Skeletal muscle tissue (tissue), 4 donors: Measurements from ENCODE around the gene PAK6. TPM values are rescaled to one million over a fixed set of nuclear protein-coding genes. Genes with fewer than 3 reads are reported as not detected.

Experiments used
- H3K27ac ChIP-seq: one replicate; pipeline ENCODE4 v1.7.0; 2013; ENCODE audit warnings: mild to moderate bottlenecking, low read depth, low read length, inconsistent platforms
- H3K27me3 ChIP-seq, 3 donors: one replicate each; pipeline ENCODE4 v1.7.0; 2013; ENCODE audit warnings: low read length in 3 of 3; ENCODE audit not compliant: control insufficient read depth in 3 of 3, insufficient read depth in 3 of 3
- H3K36me3 ChIP-seq, 3 donors: one replicate each; pipeline ENCODE4 v1.7.0; 2013; ENCODE audit warnings: low read length in 3 of 3; ENCODE audit not compliant: control insufficient read depth in 3 of 3, insufficient read depth in 3 of 3
- H3K4me1 ChIP-seq, 3 donors: one replicate each; pipeline ENCODE4 v1.7.0; 2013; ENCODE audit warnings: low read length in 3 of 3, mild to moderate bottlenecking in 3 of 3; ENCODE audit not compliant: control insufficient read depth in 3 of 3, insufficient read depth in 3 of 3
- H3K4me3 ChIP-seq, 3 donors: one replicate each; pipeline ENCODE4 v1.7.0; 2013; ENCODE audit warnings: low read length in 3 of 3
- H3K9ac ChIP-seq, 3 donors: one replicate each; pipeline ENCODE4 v1.7.0; 2013; ENCODE audit warnings: low read length in 3 of 3, mild to moderate bottlenecking in 3 of 3, moderate library complexity in 2 of 3, low read depth in 1 of 3
- H3K9me3 ChIP-seq, 3 donors: one replicate each; pipeline ENCODE4 v1.7.0; 2013; ENCODE audit warnings: low read length in 3 of 3; ENCODE audit not compliant: control insufficient read depth in 3 of 3
- total RNA-seq: library from RNA; depleted of rRNA; stranded (reverse); fragments of >200 nt; gene quantifications from one replicate; pipeline ENCODE4 v1.2.3, GENCODE V29; 2014
- donor health status: Osteomylitis.

The PAK6 gene
- total RNA-seq, 1 donor from 2014 or later: 1.0 TPM

DNA sequence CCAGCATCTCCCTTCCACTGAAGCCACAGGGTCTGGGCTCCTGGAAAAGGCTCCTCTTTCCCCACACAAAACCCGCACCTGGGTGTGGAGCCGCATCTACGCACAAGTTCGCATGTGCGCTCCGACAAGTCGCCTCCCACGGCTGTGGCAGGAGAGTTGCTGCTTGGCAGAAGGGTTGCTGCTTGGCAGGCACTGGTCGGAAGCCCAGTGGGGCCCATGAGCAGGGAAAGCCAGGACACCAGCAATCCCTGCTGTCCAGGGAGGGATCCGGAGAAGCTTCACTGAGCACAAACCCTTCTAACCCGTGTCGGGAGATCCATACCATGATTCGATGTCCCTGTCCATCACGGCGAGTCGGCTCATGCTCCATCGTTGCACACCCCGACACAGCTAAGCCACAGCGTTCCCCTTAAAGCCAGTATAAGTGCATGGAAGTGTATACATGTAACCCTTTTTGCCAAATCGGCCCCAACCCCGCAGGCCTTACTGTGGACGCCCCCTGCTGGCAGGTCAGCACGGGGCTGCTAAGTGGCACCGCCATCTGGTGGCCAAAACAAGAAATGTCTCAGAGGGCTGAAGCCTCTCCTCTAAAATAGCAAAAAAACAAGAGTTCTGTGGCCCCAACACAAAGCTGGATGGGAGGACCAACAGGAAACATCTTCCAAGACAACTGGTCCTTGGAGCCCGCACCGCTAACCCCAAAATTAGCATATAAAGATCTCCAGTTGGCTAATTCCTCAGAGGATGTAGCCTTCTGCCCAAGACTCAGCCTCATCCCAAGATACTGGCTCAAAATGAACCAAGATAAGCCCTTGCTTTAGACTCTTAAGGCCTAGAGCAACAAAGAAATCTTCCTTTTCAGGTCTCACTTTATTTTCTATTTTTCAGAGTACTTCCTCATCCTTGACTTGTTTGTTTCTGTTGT is 35.7 kb downstream of the PAK6 start:
- no peak overlapping the region for H3K9ac ChIP-seq
- no peaks in the 10 kb centered on the region for H3K9me3 ChIP-seq
- no peak overlapping the region for H3K27ac ChIP-seq
- no peak overlapping the region for H3K4me3 ChIP-seq
- peaks cover 0 to 8% (median 2%) of the 10 kb centered on the region in 3 donors for H3K4me1 ChIP-seq
- no peaks in the 10 kb centered on the region for H3K36me3 ChIP-seq
- H3K27me3 ChIP-seq: peaks cover 20 to 23% (median 21%) of the 10 kb centered on the region in 3 donors

DNA sequence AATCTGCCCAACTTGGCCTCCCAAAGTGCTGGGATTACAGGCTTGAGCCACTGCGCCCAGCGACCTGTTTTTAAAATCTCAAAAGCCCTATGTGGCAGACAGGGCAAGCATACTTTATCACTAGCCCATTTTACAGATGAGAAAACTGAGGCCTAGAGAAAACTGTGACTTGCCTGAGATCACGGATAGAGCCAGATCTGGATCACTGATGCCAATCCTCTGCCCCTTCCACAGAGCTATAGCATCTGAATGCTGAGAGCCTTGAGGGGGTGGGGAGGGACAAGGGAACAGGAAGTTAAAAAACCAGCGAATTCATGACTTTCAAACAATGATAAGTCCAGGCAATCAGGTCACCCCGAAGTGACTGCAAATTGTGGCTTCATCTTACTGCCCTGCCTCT is 36.7 kb downstream of the PAK6 start:
- peaks cover 28 to 33% (median 29%) of the 10 kb centered on the region in 3 donors for H3K27me3 ChIP-seq
- no peak overlapping the region for H3K4me3 ChIP-seq
- no peak overlapping the region for H3K27ac ChIP-seq
- no peaks in the 10 kb centered on the region for H3K36me3 ChIP-seq
- no peaks in the 10 kb centered on the region for H3K9me3 ChIP-seq
- H3K9ac ChIP-seq: no peak overlapping the region
- H3K4me1 ChIP-seq: peaks cover 0 to 8% (median 3%) of the 10 kb centered on the region in 3 donors

DNA sequence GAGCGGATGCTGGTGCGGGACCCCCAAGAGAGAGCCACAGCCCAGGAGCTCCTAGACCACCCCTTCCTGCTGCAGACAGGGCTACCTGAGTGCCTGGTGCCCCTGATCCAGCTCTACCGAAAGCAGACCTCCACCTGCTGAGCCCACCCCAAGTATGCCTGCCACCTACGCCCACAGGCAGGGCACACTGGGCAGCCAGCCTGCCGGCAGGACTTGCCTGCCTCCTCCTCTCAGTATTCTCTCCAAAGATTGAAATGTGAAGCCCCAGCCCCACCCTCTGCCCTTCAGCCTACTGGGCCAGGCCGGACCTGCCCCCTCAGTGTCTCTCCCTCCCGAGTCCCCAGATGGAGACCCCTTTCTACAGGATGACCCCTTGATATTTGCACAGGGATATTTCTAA is 37.1 kb downstream of the PAK6 start:
- Histone ChIP-seq H3K27ac (no peak overlapping the region), H3K4me1 (peaks cover 0 to 8% (median 3%) of the 10 kb centered on the region in 3 donors), H3K4me3 (no peak overlapping the region), H3K9ac (no peak overlapping the region), H3K36me3 (no peaks in the 10 kb centered on the region), H3K27me3 (peaks cover 32 to 37% (median 33%) of the 10 kb centered on the region in 3 donors), H3K9me3 (no peaks in the 10 kb centered on the region)

DNA sequence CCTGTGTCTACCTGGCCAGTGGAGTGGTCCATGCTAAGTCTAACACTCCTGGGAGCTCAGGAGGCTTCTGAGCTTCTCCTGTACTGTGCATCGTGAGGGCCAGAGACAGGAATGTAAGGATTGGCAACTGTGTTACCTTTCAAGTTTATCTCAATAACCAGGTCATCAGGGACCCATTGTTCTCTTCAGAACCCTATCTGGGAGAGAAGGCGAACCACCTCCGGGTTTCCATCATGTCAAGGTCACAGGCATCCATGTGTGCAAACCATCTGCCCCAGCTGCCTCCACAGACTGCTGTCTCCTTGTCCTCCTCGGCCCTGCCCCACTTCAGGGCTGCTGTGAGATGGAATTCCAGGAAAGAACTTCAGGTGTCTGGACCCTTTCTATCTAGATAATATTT is 38.1 kb downstream of the PAK6 start:
- no peaks in the 10 kb centered on the region for H3K36me3 ChIP-seq

DNA sequence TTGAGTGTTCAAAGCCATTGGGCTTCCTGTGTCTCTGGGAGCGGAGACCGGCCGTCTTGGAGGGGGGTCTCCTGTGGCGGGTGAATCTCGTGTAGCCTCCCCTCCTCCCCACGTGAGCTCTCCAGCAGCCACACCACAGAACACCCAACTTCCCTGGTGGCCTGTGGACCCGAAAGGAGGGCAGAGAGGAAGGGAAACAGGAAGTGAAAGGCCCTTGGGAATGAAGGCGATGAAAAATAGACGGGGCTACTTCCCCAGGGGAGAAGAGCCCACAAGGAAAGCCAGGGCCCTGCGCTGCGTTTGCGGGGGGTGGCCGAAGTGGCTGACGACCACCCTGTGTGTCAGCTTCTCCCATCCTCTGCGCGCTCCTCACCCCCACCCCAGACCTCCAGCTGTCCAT is 38.6 kb downstream of the PAK6 start:
- peaks cover 45 to 52% (median 46%) of the 10 kb centered on the region in 3 donors for H3K27me3 ChIP-seq
- H3K4me3 ChIP-seq: no peak overlapping the region
- no peaks in the 10 kb centered on the region for H3K9me3 ChIP-seq
- H3K4me1 ChIP-seq: peaks cover 4 to 17% (median 10%) of the 10 kb centered on the region in 3 donors
- no peak overlapping the region for H3K9ac ChIP-seq
- no peak overlapping the region for H3K27ac ChIP-seq
- no peaks in the 10 kb centered on the region for H3K36me3 ChIP-seq

More for the DNA sequence above, 38.1 kb downstream of the PAK6 start:
- no peak overlapping the region for H3K9ac ChIP-seq
- H3K27ac ChIP-seq: no peak overlapping the region
- H3K4me1 ChIP-seq: peaks cover 0 to 12% (median 5%) of the 10 kb centered on the region in 3 donors
- no peaks in the 10 kb centered on the region for H3K9me3 ChIP-seq
- H3K4me3 ChIP-seq: no peak overlapping the region
- peaks cover 40 to 47% (median 41%) of the 10 kb centered on the region in 3 donors for H3K27me3 ChIP-seq

DNA sequence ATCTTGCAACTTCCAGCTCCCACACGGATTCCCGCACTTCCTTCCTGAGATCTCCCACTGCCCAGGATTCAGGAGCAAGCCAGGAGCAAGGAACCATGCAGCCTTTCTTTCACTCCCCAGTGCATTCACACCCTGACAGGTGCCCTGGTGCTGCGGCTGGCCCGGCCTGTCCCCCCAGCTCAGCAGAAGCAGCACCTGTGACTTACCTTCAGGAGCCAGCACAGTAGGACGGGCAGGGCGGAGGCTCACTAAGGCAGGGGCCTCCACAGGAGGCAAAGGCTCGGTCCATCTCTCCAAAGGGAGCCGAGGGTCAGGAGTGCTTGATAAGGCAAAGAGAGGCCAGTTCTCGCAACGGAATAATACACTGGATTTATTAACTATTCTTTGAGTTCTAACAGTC is 39.2 kb downstream of the PAK6 start:
- peaks cover 4 to 23% (median 15%) of the 10 kb centered on the region in 3 donors for H3K4me1 ChIP-seq
- H3K36me3 ChIP-seq: no peaks in the 10 kb centered on the region
- H3K9ac ChIP-seq: no peak overlapping the region
- no peak overlapping the region for H3K27ac ChIP-seq
- no peaks in the 10 kb centered on the region for H3K9me3 ChIP-seq
- H3K27me3 ChIP-seq: peaks cover 51 to 54% (median 52%) of the 10 kb centered on the region in 3 donors
- no peak overlapping the region for H3K4me3 ChIP-seq

DNA sequence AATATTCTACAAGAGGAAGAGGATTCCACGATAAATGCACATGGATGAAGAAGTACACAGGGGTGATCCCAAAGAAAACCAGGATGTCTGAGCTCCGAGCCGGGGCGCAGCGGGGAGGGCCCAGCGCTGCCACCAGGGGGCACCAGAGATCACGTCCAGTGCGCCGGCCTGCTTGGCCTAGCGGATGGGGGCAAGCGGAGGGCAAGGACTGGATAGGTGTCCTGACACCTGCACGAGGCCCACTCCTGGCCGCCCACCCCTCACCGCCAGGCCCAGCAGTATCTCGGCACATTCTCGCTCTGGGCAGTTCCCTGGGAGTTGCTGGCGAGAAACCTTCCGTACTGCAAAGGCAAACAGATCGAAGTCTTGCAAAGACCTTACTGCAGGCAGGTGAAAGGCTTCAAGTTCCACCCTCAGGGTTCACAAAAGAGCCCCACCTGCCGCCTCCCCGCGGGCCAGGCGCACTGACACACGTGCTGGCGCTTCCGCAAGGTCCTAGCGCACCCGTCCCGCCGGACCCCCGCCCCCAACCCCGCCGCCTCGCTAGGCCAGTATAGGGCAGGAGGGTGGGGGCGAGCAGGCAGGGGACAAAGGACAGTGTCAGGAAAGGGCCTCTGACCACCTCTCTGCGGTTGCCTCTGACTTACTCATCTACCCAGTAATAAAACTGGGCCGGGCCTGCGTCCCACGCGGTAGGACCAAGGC is 40.7 kb downstream of the PAK6 start:
- Histone ChIP-seq H3K36me3 (no peaks in the 10 kb centered on the region), H3K27me3 (peaks cover 61 to 64% (median 62%) of the 10 kb centered on the region in 3 donors), H3K4me1 (peaks cover 4 to 24% (median 16%) of the 10 kb centered on the region in 3 donors), H3K9ac (no peak overlapping the region), H3K27ac (no peak overlapping the region), H3K9me3 (no peaks in the 10 kb centered on the region), H3K4me3 (no peak overlapping the region)

DNA sequence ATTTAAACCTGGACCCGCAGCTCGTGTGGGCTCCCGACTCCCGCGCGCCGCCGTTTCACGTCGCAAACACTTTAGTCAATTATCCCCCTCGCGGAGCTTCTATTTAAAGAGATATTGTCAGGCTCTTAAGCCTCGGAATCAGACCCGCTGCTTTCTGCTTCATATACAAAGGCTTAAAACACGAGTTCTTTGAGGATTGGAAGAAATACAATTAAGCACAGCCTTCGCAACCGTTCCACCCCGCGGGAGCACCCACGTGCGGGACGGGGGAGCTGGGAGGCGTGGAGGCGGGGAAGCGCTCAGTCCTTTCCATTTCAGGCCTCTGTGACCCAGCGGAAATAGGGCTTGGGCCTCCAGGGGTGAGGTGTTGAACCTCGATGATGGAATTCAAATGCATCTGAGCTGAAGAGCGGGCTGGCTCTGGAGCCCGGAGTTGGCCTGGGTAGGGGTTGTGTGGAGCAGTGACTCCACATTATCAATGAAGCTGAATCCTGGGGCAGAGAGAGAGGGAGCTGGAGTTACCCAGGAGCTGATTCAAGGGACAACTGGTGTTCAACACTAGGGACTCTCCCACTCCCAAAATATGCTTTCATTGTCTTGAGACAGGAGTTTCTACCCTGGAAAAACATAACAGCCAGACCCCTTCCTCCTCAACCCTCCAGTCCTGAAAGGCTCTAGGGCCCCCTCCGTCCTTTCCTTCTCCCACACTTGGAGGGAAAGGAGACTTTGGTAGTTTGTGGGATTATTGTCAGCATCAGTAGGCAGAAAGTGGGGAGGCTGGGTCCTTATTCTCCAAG is 41.6 kb downstream of the PAK6 start:
- H3K27me3 ChIP-seq: peaks cover 61 to 68% (median 62%) of the 10 kb centered on the region in 3 donors
- H3K27ac ChIP-seq: no peak overlapping the region
- H3K4me3 ChIP-seq: no peak overlapping the region
- H3K9ac ChIP-seq: no peak overlapping the region
- no peaks in the 10 kb centered on the region for H3K9me3 ChIP-seq
- no peaks in the 10 kb centered on the region for H3K36me3 ChIP-seq
- H3K4me1 ChIP-seq: peaks cover 4 to 24% (median 16%) of the 10 kb centered on the region in 3 donors

DNA sequence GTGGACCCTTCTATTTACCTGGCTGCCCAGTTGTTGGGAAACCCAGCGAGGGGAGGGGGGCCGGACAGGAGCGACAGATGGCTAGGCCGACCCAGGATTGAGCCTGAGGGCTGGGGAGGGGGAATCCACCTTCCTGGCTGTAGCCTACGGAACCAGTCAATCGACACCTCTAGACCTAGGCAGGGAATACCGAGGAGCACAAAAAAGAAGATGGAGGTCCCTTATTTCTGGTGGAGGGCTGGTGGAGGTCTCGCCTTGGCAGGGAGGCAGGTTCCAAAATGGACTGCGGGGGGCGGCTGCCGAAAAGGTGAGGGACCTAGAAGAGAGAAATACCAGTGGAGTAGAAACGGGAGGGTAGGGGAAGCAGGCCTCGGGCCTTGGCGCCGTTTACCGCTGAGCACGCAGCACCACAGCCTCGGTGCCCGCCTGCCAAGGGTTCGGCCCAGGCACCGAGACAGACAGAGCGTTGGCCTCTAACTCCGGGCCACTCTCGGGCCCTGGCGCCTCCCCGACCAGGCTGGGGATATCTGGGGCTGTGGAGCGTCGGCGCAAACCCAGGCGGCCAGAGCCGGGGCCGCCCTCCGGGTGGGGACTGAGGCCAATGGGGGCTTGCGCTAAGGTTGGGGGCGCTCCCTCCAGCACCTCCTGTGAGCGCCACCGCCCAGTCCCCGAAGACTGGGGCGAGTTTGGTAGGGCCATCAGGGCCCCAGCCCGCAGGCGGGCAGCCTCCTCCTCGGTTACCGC is 42.4 kb downstream of the PAK6 start:
- Histone ChIP-seq H3K4me1 (peaks cover 4 to 24% (median 16%) of the 10 kb centered on the region in 3 donors), H3K9ac (no peak overlapping the region), H3K27me3 (peaks cover 61 to 68% (median 62%) of the 10 kb centered on the region in 3 donors), H3K27ac (no peak overlapping the region), H3K9me3 (no peaks in the 10 kb centered on the region), H3K4me3 (no peak overlapping the region), H3K36me3 (no peaks in the 10 kb centered on the region)
